NCI-H526 (cell line): ENCODE results near the gene JMJD7.
A peak's percentile ranks its signal among the peaks of the same experiment; 100 is the strongest.

Source experiments
- DNase-seq, 2 experiments: peaks; one replicate each; lab custom pipeline; 2025; lab: John Stamatoyannopoulos, UW

Gene JMJD7

GRCh38 chr15:41801185-41801584 is 26.7 kb upstream of the JMJD7 start:
- no peak for DNase-seq

- DNase-seq: no peak
Observed at GRCh38 chr15:41801850-41802455, 25.9 kb upstream of the JMJD7 start.

GRCh38 chr15:41804361-41804760 is 23.5 kb upstream of the JMJD7 start:
- DNase-seq: no peak

GRCh38 chr15:41804916-41805666 is 22.8 kb upstream of the JMJD7 start:
- DNase-seq: no peak

GRCh38 chr15:41805711-41806110 is 22.2 kb upstream of the JMJD7 start:
- no peak for DNase-seq

- peak in 1 of 2 experiments; percentile 7 for DNase-seq
Observed at GRCh38 chr15:41806291-41807181, 21.4 kb upstream of the JMJD7 start.

GRCh38 chr15:41809121-41809520 is 18.8 kb upstream of the JMJD7 start:
- DNase-seq: no peak

GRCh38 chr15:41809526-41810220 is 18.2 kb upstream of the JMJD7 start:
- DNase-seq: no peak

- no peak for DNase-seq
Observed at GRCh38 chr15:41810651-41811431, 17.1 kb upstream of the JMJD7 start.

GRCh38 chr15:41811432-41812195 is 16.3 kb upstream of the JMJD7 start:
- DNase-seq: peak; percentile 49 to 87

GRCh38 chr15:41812820-41813375 is 15.0 kb upstream of the JMJD7 start:
- DNase-seq: no peak

- DNase-seq: no peak
Observed at GRCh38 chr15:41813426-41813825, 14.5 kb upstream of the JMJD7 start.

GRCh38 chr15:41814534-41814933 is 13.4 kb upstream of the JMJD7 start:
- DNase-seq: no peak

GRCh38 chr15:41816788-41817187 is 11.1 kb upstream of the JMJD7 start:
- DNase-seq: no peak

- DNase-seq: no peak
Observed at GRCh38 chr15:41817327-41817726, 10.6 kb upstream of the JMJD7 start.

GRCh38 chr15:41817781-41818180 is 10.1 kb upstream of the JMJD7 start:
- DNase-seq: no peak

- DNase-seq: no peak
Observed at GRCh38 chr15:41819455-41820050, 8.3 kb upstream of the JMJD7 start.

- DNase-seq: no peak
Observed at GRCh38 chr15:41820791-41821423, 7.0 kb upstream of the JMJD7 start.

GRCh38 chr15:41821831-41822230 is 6.1 kb upstream of the JMJD7 start:
- DNase-seq: no peak
